Skin epidermis (tissue), 12 donors: ENCODE data around the gene PLXND1.

Source experiments
- H3K27ac ChIP-seq, 21 experiments: fragments of 200-600 bp; sonication (generic) in 11 of 21; one replicate each; pipeline ENCODE4 v1.5.0; 2020; ENCODE audit warnings: mild to moderate bottlenecking in 3 of 21, inconsistent platforms in 2 of 21, moderate library complexity in 2 of 21
- H3K4me3 ChIP-seq, 7 experiments: fragments of 200-600 bp; sonication (generic) in 2 of 7; one replicate each; pipeline ENCODE4 v1.5.0; 2020; ENCODE audit warnings: inconsistent platforms in 2 of 7, mild to moderate bottlenecking in 2 of 7, moderate library complexity in 1 of 7

PLXND1 gene

DNA sequence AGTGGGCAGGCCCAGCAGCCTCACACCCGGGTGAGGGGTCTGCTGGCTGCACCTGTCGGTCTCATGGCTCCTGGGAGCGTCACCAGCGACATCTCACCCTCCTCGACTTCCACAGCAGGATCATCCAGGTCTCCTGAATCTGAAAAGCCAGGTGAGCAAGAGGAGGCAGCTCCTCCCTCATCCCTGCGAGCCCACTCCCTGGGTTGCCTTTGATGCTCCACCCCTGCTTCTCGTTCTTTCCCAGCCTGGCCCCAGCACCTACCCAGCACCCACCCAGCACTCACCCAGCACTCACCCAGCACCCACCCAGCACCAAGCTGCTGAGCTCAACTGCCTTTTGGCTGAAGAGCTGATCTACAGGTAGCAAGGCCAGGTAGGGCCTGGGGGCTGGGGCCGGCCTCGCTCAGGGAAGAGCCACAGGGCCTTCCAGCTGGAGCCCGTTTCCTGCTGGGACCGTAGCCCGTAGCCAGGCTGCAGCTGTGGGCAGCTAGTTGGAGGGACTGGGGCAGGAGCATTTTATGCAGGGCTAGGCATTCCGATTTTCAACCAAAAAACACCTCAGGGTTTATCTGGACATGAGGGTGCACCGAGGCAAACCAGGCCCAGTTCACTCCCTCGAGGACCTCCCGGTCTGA lies 63.2 kb downstream of the PLXND1 start, which contains the start of gene H1-8:
TSS of gene H1-8 (plus strand) at position 20 of the 635 bp plus-strand sequence. CDS start at position 64, 44 bp downstream.
- Histone ChIP-seq H3K4me3 (no peak within 1 kb of the TSS), H3K27ac (no peak within 1 kb of the TSS)

DNA sequence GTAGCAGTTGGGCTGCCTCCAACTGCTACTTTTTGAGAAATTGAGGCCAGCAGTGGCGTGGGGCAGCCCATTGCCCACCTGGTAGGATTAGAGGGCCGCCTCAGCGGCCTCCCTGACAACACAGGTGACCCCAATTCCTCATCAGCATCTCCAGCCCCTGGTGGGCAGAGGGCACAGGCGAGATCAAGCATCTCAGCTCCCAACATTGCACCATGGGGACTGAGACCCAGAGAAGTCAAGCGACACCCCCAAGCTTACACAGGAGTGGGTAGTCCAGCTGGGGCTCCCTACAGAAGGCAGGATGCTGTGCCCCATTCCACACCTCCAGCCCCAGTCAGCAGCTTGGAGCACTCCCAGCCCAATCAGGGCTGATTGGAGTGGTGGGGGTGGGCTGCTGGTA lies 63.7 kb downstream of the PLXND1 start:
- Histone ChIP-seq H3K27ac (no peak overlapping the region), H3K4me3 (no peak overlapping the region)

DNA sequence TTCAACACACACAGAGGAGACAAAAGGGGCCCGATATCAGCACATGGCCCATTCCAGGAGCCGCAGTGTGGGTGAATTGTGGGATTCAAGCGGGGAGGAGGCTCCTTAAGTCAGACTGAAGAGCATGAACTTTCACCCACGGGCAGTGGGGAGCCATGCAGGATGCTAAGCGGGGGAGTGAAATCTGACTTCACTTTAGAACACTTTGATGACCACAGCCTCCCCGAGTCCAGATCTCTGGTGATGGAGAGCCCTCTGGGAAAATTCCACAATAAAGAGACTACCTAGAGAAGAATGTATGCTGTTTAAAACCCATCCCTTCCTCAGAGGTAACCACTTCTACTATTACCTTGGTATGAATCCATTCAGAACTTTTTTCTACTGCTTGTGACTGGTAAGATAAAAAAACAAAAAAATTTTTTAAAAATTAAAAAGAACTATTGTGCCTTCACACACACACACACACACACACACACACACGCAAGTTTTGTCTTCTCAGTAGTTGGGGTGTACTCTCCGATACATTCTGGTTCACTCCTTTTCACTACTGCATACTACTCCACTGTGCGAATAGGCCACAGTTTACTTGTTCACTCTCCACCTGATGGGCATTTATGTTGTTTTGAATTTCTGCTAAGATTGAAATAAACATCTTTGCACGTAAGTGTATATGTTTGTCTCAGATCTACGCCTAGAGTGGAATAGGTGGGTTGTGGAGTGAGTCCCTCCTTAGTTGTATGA lies 65.5 kb downstream of the PLXND1 start:
- Histone ChIP-seq H3K27ac (no peak overlapping the region), H3K4me3 (no peak overlapping the region)

GRCh38 chr3:129539206-129539605 lies 67.3 kb downstream of the PLXND1 start:
- H3K27ac ChIP-seq, result peak overlapping the region in 1 of 21 experiments; percentile 37
- H3K4me3 ChIP-seq, result no peak overlapping the region

- Histone ChIP-seq H3K27ac (no peak overlapping the region), H3K4me3 (no peak overlapping the region)
These were observed 69.7 kb downstream of the PLXND1 start for GRCh38 chr3:129536804-129537203.

DNA sequence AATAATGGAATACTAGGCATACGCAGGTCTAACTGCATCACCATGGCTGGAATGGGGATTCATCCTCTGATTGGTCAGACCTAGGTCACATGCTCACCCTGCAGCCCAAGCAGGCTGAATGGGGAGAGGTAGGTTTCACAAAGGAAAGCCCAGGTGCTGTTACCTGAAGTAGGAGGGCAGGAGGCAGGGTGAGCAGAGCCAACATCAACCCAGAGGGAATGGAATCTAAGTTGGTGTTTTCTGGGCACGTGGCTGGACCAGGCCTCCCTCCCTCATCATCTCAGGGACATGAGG lies 70.2 kb downstream of the PLXND1 start:
- Histone ChIP-seq H3K27ac (no peak overlapping the region), H3K4me3 (no peak overlapping the region)

DNA sequence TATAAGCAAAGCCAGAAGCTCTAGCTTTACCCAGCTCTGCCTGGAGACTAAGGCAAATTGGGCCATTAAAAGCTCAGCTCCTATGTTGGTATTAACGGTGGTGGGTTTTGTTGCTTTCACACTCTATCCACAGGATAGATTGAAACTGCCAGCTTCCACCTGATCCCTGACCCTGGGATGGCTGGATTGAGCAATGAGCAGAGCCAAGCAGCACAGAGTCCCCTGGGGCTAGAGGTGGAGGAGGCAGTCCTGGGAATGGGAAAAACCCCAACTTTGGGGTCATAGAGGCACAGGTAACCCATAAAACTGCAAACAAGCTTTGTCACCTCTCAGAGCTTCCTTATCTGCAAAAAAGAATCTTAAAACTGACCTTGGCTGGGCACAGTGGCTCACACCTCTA lies 71.4 kb downstream of the PLXND1 start:
- no peak overlapping the region for H3K27ac ChIP-seq
- H3K4me3 ChIP-seq, result no peak overlapping the region

DNA sequence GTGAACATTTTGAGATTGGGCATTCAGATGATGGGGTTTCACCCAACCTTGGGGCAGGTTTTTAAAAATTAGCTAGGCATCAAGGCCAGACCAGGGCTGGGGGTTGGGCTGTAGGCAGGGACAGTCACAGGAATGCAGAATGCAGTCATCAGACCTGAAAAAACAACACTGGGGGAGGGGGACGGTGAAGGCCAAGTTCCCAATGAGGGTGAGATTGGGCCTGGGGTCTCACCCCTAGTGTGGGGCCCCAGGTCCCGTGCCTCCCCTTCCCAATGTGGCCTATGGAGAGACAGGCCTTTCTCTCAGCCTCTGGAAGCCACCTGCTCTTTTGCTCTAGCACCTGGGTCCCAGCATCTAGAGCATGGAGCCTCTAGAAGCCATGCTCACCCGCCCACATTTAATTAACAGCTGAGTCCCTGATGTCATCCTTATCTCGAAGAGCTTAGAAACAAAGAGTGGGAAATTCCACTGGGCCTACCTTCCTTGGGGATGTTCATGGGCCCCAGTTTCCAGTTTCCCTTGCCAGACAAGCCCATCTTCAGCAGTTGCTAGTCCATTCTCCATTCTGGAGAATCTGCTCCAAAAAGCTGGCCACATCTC lies 71.9 kb downstream of the PLXND1 start:
- H3K27ac ChIP-seq, result no peak overlapping the region

DNA sequence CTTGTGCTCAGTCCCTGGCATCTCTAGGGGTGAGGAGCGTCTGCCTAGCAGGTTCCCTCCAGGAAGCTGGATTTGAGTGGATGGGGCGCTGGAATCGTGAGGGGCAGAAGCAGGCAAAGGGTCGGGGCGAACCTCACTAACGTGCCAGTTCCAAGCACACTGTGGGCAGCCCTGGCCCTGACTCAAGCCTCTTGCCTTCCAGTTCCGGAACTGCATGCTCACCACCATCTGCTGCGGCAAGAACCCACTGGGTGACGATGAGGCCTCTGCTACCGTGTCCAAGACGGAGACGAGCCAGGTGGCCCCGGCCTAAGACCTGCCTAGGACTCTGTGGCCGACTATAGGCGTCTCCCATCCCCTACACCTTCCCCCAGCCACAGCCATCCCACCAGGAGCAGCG lies 73.1 kb downstream of the PLXND1 start:
- Histone ChIP-seq H3K4me3 (no peak overlapping the region), H3K27ac (no peak overlapping the region)

More for the DNA sequence above, 71.9 kb downstream of the PLXND1 start:
- no peak overlapping the region for H3K4me3 ChIP-seq

GRCh38 chr3:129532261-129532660 lies 74.2 kb downstream of the PLXND1 start:
- no peak overlapping the region for H3K27ac ChIP-seq
- no peak overlapping the region for H3K4me3 ChIP-seq

- H3K27ac ChIP-seq, result no peak overlapping the region
- H3K4me3 ChIP-seq, result no peak overlapping the region
These were observed 74.8 kb downstream of the PLXND1 start for GRCh38 chr3:129531699-129532098.

DNA sequence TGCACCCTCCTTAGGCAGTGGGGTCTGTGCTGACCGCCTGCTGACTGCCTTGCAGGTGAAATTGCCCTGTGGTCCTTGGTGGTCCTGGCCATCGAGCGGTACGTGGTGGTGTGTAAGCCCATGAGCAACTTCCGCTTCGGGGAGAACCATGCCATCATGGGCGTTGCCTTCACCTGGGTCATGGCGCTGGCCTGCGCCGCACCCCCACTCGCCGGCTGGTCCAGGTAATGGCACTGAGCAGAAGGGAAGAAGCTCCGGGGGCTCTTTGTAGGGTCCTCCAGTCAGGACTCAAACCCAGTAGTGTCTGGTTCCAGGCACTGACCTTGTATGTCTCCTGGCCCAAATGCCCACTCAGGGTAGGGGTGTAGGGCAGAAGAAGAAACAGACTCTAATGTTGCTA lies 75.7 kb downstream of the PLXND1 start:
- no peak overlapping the region for H3K4me3 ChIP-seq
- no peak overlapping the region for H3K27ac ChIP-seq

- Histone ChIP-seq H3K4me3 (no peak overlapping the region), H3K27ac (no peak overlapping the region)
These were observed 76.2 kb downstream of the PLXND1 start for GRCh38 chr3:129530251-129530791.

DNA sequence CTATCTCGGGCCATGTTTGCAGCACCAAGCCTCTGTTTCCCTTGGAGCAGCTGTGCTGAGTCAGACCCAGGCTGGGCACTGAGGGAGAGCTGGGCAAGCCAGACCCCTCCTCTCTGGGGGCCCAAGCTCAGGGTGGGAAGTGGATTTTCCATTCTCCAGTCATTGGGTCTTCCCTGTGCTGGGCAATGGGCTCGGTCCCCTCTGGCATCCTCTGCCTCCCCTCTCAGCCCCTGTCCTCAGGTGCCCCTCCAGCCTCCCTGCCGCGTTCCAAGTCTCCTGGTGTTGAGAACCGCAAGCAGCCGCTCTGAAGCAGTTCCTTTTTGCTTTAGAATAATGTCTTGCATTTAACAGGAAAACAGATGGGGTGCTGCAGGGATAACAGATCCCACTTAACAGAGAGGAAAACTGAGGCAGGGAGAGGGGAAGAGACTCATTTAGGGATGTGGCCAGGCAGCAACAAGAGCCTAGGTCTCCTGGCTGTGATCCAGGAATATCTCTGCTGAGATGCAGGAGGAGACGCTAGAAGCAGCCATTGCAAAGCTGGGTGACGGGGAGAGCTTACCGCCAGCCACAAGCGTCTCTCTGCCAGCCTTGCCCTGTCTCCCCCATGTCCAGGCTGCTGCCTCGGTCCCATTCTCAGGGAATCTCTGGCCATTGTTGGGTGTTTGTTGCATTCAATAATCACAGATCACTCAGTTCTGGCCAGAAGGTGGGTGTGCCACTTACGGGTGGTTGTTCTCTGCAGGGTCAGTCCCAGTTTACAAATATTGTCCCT lies 76.9 kb downstream of the PLXND1 start:
- Histone ChIP-seq H3K27ac (no peak overlapping the region), H3K4me3 (no peak overlapping the region)

DNA sequence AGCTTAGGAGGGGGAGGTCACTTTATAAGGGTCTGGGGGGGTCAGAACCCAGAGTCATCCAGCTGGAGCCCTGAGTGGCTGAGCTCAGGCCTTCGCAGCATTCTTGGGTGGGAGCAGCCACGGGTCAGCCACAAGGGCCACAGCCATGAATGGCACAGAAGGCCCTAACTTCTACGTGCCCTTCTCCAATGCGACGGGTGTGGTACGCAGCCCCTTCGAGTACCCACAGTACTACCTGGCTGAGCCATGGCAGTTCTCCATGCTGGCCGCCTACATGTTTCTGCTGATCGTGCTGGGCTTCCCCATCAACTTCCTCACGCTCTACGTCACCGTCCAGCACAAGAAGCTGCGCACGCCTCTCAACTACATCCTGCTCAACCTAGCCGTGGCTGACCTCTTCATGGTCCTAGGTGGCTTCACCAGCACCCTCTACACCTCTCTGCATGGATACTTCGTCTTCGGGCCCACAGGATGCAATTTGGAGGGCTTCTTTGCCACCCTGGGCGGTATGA lies 77.8 kb downstream of the PLXND1 start, which contains the start of gene RHO:
TSS of gene RHO (plus strand) at position 51 of the 512 bp plus-strand sequence. CDS start at position 146, 95 bp downstream.
- Histone ChIP-seq H3K27ac (no peak within 1 kb of the TSS), H3K4me3 (no peak within 1 kb of the TSS)

GRCh38 chr3:129527262-129527661 lies 79.2 kb downstream of the PLXND1 start:
- H3K4me3 ChIP-seq, result no peak overlapping the region
- H3K27ac ChIP-seq, result no peak overlapping the region

DNA sequence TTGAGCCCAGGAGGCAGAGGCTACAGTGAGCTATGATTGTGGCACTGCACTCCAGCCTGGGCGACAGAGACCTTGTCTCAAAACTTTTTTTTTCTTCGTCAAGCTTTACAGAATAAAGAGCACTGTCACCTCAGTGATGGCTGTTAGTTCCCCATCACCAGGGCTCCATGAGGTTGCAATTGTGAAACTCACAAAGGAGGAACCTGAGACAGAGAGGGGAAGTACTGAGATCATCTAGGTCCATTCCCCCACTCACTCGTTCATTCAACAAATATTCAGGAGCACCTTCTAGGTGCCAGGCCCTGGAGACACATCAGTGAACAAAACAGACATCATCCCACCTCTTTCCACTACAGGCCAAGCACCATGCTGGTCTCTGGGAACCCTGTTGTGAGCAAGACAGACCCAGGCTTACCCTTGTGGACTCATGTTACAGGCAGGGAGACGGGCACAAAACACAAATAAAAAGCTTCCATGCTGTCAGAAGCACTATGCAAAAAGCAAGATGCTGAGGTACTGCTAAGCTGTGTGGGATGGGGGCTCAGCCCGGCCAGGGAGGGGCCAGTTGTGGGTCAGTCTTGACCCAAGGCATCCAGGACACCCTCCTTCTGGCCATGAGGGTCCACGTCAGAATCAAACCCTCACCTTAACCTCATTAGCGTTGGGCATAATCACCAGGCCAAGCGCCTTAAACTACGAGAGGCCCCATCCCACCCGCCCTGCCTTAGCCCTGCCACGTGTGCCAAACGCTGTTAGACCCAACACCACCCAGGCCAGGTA lies 80.2 kb downstream of the PLXND1 start:
- peak overlapping the region in 3 of 21 experiments; percentile 26 to 63 (median 43) for H3K27ac ChIP-seq
- H3K4me3 ChIP-seq, result no peak overlapping the region

- Histone ChIP-seq H3K27ac (peak overlapping the region in 4 of 21 experiments; percentile 4 to 63 (median 34)), H3K4me3 (no peak overlapping the region)
These were observed 81.0 kb downstream of the PLXND1 start for GRCh38 chr3:129525341-129525968.

- H3K4me3 ChIP-seq, result no peak overlapping the region
These were observed 82.4 kb downstream of the PLXND1 start for GRCh38 chr3:129524081-129524480.

More at GRCh38 chr3:129524081-129524480, 82.4 kb downstream of the PLXND1 start:
- no peak overlapping the region for H3K27ac ChIP-seq
